LNCAP (cell line): Measurements from ENCODE around the gene PANX3.

ENCODE experiments used
- TF ChIP-seq, protein P1 (sequence below): fragments of 450-650 bp; IDR thresholded peaks from 2 replicates; pipeline ENCODE4 v1.5.1; 2017; ENCODE audit warnings: mild to moderate bottlenecking

PANX3 gene

DNA sequence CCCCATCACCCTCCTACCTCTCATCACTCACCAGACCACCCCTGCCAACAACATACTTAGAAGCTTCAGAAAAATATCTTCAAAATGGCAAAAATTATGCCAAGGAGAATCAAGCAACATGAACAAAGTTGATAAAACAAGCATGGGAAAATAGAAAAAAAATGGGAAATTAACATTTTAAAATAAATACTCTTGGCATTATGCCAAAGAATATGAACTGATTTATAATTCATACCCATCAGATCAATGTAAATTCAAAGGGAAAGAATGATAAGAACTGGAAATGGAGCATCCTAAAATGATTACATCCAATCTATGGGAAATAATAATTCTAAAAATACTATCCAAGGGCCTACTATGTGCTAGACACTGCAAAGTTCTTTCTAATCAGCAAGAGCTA, 50.3 kb downstream of the PANX3 start:
- TF ChIP-seq, protein P1, sequence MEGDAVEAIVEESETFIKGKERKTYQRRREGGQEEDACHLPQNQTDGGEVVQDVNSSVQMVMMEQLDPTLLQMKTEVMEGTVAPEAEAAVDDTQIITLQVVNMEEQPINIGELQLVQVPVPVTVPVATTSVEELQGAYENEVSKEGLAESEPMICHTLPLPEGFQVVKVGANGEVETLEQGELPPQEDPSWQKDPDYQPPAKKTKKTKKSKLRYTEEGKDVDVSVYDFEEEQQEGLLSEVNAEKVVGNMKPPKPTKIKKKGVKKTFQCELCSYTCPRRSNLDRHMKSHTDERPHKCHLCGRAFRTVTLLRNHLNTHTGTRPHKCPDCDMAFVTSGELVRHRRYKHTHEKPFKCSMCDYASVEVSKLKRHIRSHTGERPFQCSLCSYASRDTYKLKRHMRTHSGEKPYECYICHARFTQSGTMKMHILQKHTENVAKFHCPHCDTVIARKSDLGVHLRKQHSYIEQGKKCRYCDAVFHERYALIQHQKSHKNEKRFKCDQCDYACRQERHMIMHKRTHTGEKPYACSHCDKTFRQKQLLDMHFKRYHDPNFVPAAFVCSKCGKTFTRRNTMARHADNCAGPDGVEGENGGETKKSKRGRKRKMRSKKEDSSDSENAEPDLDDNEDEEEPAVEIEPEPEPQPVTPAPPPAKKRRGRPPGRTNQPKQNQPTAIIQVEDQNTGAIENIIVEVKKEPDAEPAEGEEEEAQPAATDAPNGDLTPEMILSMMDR, result no peak

DNA sequence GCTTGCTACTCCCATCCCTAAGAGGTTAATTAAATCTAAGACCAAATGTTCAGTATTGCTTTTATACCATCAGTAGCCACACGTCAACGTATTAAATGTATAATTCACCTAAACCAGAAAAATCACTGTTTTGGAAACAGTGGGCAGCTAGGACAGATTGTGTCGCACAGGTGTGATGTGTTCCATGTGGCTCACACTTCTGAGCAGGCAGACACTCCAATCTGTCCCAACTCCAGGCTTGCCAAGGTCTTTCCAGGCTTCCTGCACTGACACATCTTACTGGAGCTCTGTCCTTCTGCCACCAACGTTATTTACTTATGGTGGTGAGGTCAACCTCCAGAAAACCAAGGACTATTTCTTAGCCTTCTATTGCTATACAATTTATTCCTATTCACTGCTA, 50.9 kb downstream of the PANX3 start:
- TF ChIP-seq, protein P1, result no peak

- TF ChIP-seq, protein P1, result no peak
These were observed 52.6 kb downstream of the PANX3 start for GRCh38 chr11:124663861-124664260.

GRCh38 chr11:124667601-124668000, 56.4 kb downstream of the PANX3 start:
- TF ChIP-seq, protein P1, result no peak

GRCh38 chr11:124669193-124669592, 58.0 kb downstream of the PANX3 start:
- TF ChIP-seq, protein P1, result peak; percentile 82
